ENCODE results near the gene PPP3CB.

The PPP3CB gene

GRCh38 chr10:73509695-73510094 lies 13.9 kb upstream of the PPP3CB start:
- H3K36me3 ChIP-seq: peaks cover 10% of the 10 kb centered on the region
- no peaks in the 10 kb centered on the region for H3K9me3 ChIP-seq
- no peaks in the 10 kb centered on the region for H3K27me3 ChIP-seq
- no peak overlapping the region for H3K27ac ChIP-seq
- no peaks in the 10 kb centered on the region for H3K4me1 ChIP-seq (ENCODE audit: control insufficient read depth in 1 of 2, insufficient read depth in 1 of 2, low read depth in 1 of 2, low read length in 1 of 2)
- no peak for TF ChIP-seq CTCF (IDR thresholded peaks at IDR 0.05)
- no peak overlapping the region for H3K4me3 ChIP-seq (ENCODE audit: low read depth in 1 of 2, low read length in 1 of 2)

- Histone ChIP-seq H3K4me1 (ENCODE audit: control insufficient read depth in 1 of 2, insufficient read depth in 1 of 2, low read depth in 1 of 2, low read length in 1 of 2) (no peaks in the 10 kb centered on the region), H3K4me3 (ENCODE audit: low read depth in 1 of 2, low read length in 1 of 2) (no peak overlapping the region), H3K27me3 (no peaks in the 10 kb centered on the region), H3K27ac (no peak overlapping the region), H3K36me3 (peaks cover 22% of the 10 kb centered on the region), H3K9me3 (no peaks in the 10 kb centered on the region)
- TF ChIP-seq CTCF (IDR thresholded peaks at IDR 0.05): no peak
Measured at GRCh38 chr10:73506491-73506890, 10.7 kb upstream of the PPP3CB start.

GRCh38 chr10:73506074-73506473 lies 10.2 kb upstream of the PPP3CB start:
- H3K36me3 ChIP-seq: peaks cover 22% of the 10 kb centered on the region
- no peaks in the 10 kb centered on the region for H3K9me3 ChIP-seq
- no peak overlapping the region for H3K4me3 ChIP-seq (ENCODE audit: low read depth in 1 of 2, low read length in 1 of 2)
- H3K27me3 ChIP-seq: no peaks in the 10 kb centered on the region
- TF ChIP-seq CTCF (IDR thresholded peaks at IDR 0.05): no peak
- H3K27ac ChIP-seq: no peak overlapping the region
- peaks cover under 1 to 3% of the 10 kb centered on the region in 2 experiments for H3K4me1 ChIP-seq (ENCODE audit: control insufficient read depth in 1 of 2, insufficient read depth in 1 of 2, low read depth in 1 of 2, low read length in 1 of 2)

- Histone ChIP-seq H3K36me3 (peaks cover 22% of the 10 kb centered on the region), H3K27me3 (no peaks in the 10 kb centered on the region), H3K4me3 (ENCODE audit: low read depth in 1 of 2, low read length in 1 of 2) (no peak overlapping the region), H3K27ac (no peak overlapping the region), H3K4me1 (ENCODE audit: control insufficient read depth in 1 of 2, insufficient read depth in 1 of 2, low read depth in 1 of 2, low read length in 1 of 2) (peaks cover 8 to 10% of the 10 kb centered on the region in 2 experiments), H3K9me3 (no peaks in the 10 kb centered on the region)
- no peak for TF ChIP-seq CTCF (IDR thresholded peaks at IDR 0.05)
Measured at GRCh38 chr10:73503037-73503436, 7.2 kb upstream of the PPP3CB start.

GRCh38 chr10:73501651-73502050 lies 5.8 kb upstream of the PPP3CB start:
- Histone ChIP-seq H3K9me3 (no peaks in the 10 kb centered on the region), H3K36me3 (peaks cover 22% of the 10 kb centered on the region), H3K4me1 (ENCODE audit: control insufficient read depth in 1 of 2, insufficient read depth in 1 of 2, low read depth in 1 of 2, low read length in 1 of 2) (peaks cover 11 to 14% of the 10 kb centered on the region in 2 experiments), H3K27me3 (no peaks in the 10 kb centered on the region), H3K27ac (no peak overlapping the region), H3K4me3 (ENCODE audit: low read depth in 1 of 2, low read length in 1 of 2) (no peak overlapping the region)
- no peak for TF ChIP-seq CTCF (IDR thresholded peaks at IDR 0.05)

GRCh38 chr10:73497623-73498022 lies 1.8 kb upstream of the PPP3CB start:
- Histone ChIP-seq H3K9me3 (no peaks in the 10 kb centered on the region), H3K27me3 (no peaks in the 10 kb centered on the region), H3K27ac (no peak overlapping the region), H3K4me3 (ENCODE audit: low read depth in 1 of 2, low read length in 1 of 2) (no peak overlapping the region), H3K4me1 (ENCODE audit: control insufficient read depth in 1 of 2, insufficient read depth in 1 of 2, low read depth in 1 of 2, low read length in 1 of 2) (peaks cover 40 to 41% of the 10 kb centered on the region in 2 experiments), H3K36me3 (no peaks in the 10 kb centered on the region)
- no peak for TF ChIP-seq CTCF (IDR thresholded peaks at IDR 0.05)
